Measurements from ENCODE around the gene CFAP20. TPM values are rescaled to one million over a fixed set of nuclear protein-coding genes. Genes with fewer than 3 reads are reported as not detected.

The CFAP20 gene
- total RNA-seq, 1 experiment from 2014 or later: 60.4 TPM

DNA sequence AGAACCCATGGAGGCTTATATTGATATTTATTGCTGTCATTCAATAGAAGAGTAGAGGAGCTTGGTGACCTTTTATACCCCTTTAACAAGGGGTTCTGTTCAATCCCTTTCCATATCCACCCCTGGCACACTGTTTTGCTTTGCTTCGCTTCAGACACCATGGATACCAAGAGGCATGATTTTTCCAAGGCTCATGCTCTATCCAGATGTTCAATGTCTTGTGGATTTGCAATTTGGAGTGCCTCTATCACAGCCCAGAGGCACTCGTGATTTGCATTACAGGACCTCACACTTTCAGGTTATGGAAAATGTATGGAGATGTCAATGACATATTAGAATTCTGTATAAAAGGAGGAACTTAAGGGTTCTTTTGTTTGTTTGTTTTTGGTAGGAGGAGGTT is 21.5 kb downstream of the CFAP20 start:
- TF ChIP-seq CTCF (conservative IDR thresholded peaks at IDR 0.05): no peak
- Histone ChIP-seq H3K56ac (ENCODE audit: insufficient read length, low read depth, low read length) (no peak overlapping the region), H2BK20ac (ENCODE audit: low read depth, low read length, poor library complexity, severe bottlenecking) (no peak overlapping the region), H2BK120ac (ENCODE audit: low read depth, low read length, poor library complexity, severe bottlenecking) (no peak overlapping the region), H3K4ac (ENCODE audit: low read depth, low read length) (no peak overlapping the region), H3K27ac (ENCODE audit: insufficient read length, low read depth, low read length) (no peak overlapping the region), H2BK5ac (ENCODE audit: insufficient read length, low read length) (no peak overlapping the region), H4K8ac (replicated peaks; ENCODE audit: insufficient read length, low read depth, low read length) (no peak overlapping the region), H2AFZ (ENCODE audit: low read length) (no peak overlapping the region), H3K23me2 (ENCODE audit: insufficient read length, low read depth, low read length, poor library complexity, severe bottlenecking) (no peaks in the 10 kb centered on the region), H3K27me3 (ENCODE audit: insufficient read depth, low read length) (no peaks in the 10 kb centered on the region), H3K9me3 (ENCODE audit: control insufficient read depth, low read depth, low read length) (no peaks in the 10 kb centered on the region), H2BK12ac (ENCODE audit: insufficient read length, low read depth, low read length) (no peak overlapping the region), H3T11ph (ENCODE audit: low read length) (no peak overlapping the region), H3K9ac (ENCODE audit: extremely low read depth, insufficient read length, low read length) (no peak overlapping the region), H2BK15ac (ENCODE audit: low read depth, low read length) (no peak overlapping the region), H3K23ac (ENCODE audit: insufficient read length, low read depth, low read length) (no peak overlapping the region), H3K18ac (ENCODE audit: insufficient read length, low read depth, low read length) (no peak overlapping the region), H4K5ac (ENCODE audit: insufficient read length, low read depth, low read length) (no peak overlapping the region), H4K20me1 (ENCODE audit: control insufficient read depth, insufficient read depth, insufficient read length) (no peaks in the 10 kb centered on the region), H3K14ac (ENCODE audit: insufficient read depth, low read length) (no peak overlapping the region), H3K79me2 (ENCODE audit: insufficient read depth, low read length) (no peaks in the 10 kb centered on the region), H3K4me2 (ENCODE audit: insufficient read depth, insufficient read length, low read length) (peak overlapping the region; percentile 26), H3K4me1 (ENCODE audit: insufficient read depth, low read length) (peaks cover 10% of the 10 kb centered on the region), H3K79me1 (ENCODE audit: insufficient read depth, low read depth, low read length, poor library complexity, severe bottlenecking) (no peaks in the 10 kb centered on the region), H4K91ac (ENCODE audit: insufficient read length, low read depth, low read length) (no peak overlapping the region), H2AK5ac (ENCODE audit: insufficient read length, low read length) (no peak overlapping the region)
- H3K4me1 Mint-ChIP-seq: peaks cover 50 to 53% of the 10 kb centered on the region in 2 experiments
- DNase-seq: no peak
- H3K36me3 Mint-ChIP-seq (ENCODE audit: insufficient read depth in 1 of 3, low read depth in 3 of 3): peaks cover under 1 to 4% (median 2%) of the 10 kb centered on the region in 3 experiments; a peak in 5 of 7 replicates
- no CpG with 5 or more reads among the region's 2 CpGs for WGBS (ENCODE audit: extremely low coverage, insufficient read length, low lambda C conversion rate)
- peaks cover 0 to 3% of the 10 kb centered on the region in 2 experiments; a peak in 1 of 5 replicates for H3K9me3 Mint-ChIP-seq
- H3K27me3 Mint-ChIP-seq (ENCODE audit: low read depth): no peaks in the 10 kb centered on the region
- H3K27ac Mint-ChIP-seq: peak overlapping the region in 2 of 3 experiments; percentile 68 to 82; a peak in 3 of 7 replicates
- H3K4me3 Mint-ChIP-seq: peak overlapping the region in 1 of 2 experiments; percentile 33; a peak in 1 of 5 replicates

Measured in H9 (cell line).